HG02642 (cell line): ENCODE data around the gene EIF3B.
"Not testable (repeated sequence)": the region's sequence is repeated elsewhere in the genome, so short reads cannot be mapped to it uniquely, and the experiment has no call there.

Experiments
- ATAC-seq: cut with Tn5 transposase; IDR thresholded peaks from one replicate; pipeline ENCODE4 v1.9.1; 2021; ENCODE audit warnings: mild to moderate bottlenecking; ENCODE audit not compliant: unreplicated experiment, poor library complexity

EIF3B gene

GRCh38 chr7:2374830-2375728 is 20.5 kb downstream of the EIF3B start:
- ATAC-seq, result no peak

- ATAC-seq, result no peak
These were observed 21.9 kb downstream of the EIF3B start for GRCh38 chr7:2376351-2377154.

- not testable (repeated sequence) for ATAC-seq
These were observed 22.9 kb downstream of the EIF3B start for GRCh38 chr7:2377492-2377891.

GRCh38 chr7:2378125-2378524 is 23.5 kb downstream of the EIF3B start:
- ATAC-seq, result not testable (repeated sequence)

- ATAC-seq, result no peak
These were observed 24.5 kb downstream of the EIF3B start for GRCh38 chr7:2379161-2379560.

- ATAC-seq, result no peak
These were observed 25.3 kb downstream of the EIF3B start for GRCh38 chr7:2379821-2380450.

GRCh38 chr7:2380461-2380860 is 25.8 kb downstream of the EIF3B start:
- ATAC-seq, result no peak

GRCh38 chr7:2381227-2381626 is 26.6 kb downstream of the EIF3B start:
- ATAC-seq, result no peak

- ATAC-seq, result no peak
These were observed 27.4 kb downstream of the EIF3B start for GRCh38 chr7:2381881-2382509.

GRCh38 chr7:2383543-2384274 is 29.1 kb downstream of the EIF3B start:
- ATAC-seq, result no peak

GRCh38 chr7:2384354-2385243 is 30.0 kb downstream of the EIF3B start:
- no peak for ATAC-seq

- not testable (repeated sequence) for ATAC-seq
These were observed 31.5 kb downstream of the EIF3B start for GRCh38 chr7:2386122-2386521.

GRCh38 chr7:2386964-2387669 is 32.5 kb downstream of the EIF3B start:
- ATAC-seq, result no peak

- ATAC-seq, result no peak
These were observed 33.4 kb downstream of the EIF3B start for GRCh38 chr7:2387897-2388636.

GRCh38 chr7:2388637-2388954 is 34.0 kb downstream of the EIF3B start:
- no peak for ATAC-seq

- ATAC-seq, result not testable (repeated sequence)
These were observed 35.6 kb downstream of the EIF3B start for GRCh38 chr7:2390020-2390816.

- no peak for ATAC-seq
These were observed 39.1 kb downstream of the EIF3B start for GRCh38 chr7:2393706-2394105.
